ENCODE measurements around the gene MAP3K14.

Gene MAP3K14

DNA sequence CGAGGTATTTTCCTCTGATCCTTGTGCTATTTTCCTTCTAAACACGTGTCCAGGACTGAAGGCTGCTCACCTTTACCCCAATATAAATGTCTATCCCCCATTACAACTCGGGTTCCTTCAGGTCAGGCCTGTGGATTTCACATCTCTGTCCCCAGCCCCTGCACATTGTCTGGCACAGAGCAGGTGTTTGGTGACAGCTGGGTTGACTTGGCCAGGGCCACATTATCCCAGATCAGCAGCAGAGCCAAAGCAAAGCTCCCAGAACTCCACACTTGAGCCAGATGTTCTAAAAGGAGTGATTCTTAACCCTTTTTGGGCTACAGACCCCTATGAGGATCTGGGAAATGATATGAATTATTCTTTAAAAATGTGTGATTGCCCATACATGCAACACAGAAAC is 36.9 kb downstream of the MAP3K14 start:
- Histone ChIP-seq H2BK5ac (ENCODE audit: low read length) (no peak overlapping the region), H3K4me2 (ENCODE audit: low read length) (no peak overlapping the region), H3K27ac (ENCODE audit: low read depth, low read length) (no peak overlapping the region), H2BK120ac (ENCODE audit: low read depth, low read length) (no peak overlapping the region), H3K23ac (ENCODE audit: low read length) (no peak overlapping the region), H2BK15ac (replicated peaks; ENCODE audit: low read depth) (no peak overlapping the region), H4K5ac (ENCODE audit: low read length) (no peak overlapping the region), H3K79me1 (ENCODE audit: low read length) (no peaks in the 10 kb centered on the region), H3K56ac (ENCODE audit: low read length) (no peak overlapping the region), H4K8ac (ENCODE audit: low read depth, low read length) (no peak overlapping the region), H2AK5ac (ENCODE audit: low read length) (no peak overlapping the region), H3K4me1 (ENCODE audit: control insufficient read depth, low read depth, low read length) (no peaks in the 10 kb centered on the region), H3K36me3 (ENCODE audit: control insufficient read depth, insufficient read depth, low read length) (peaks cover 3% of the 10 kb centered on the region), H3K9ac (ENCODE audit: low read length) (no peak overlapping the region), H3K4ac (ENCODE audit: low read depth, low read length) (no peak overlapping the region), H3K18ac (ENCODE audit: low read length) (no peak overlapping the region), H3K4me3 (ENCODE audit: low read length) (no peak overlapping the region), H3K79me2 (ENCODE audit: control insufficient read depth, insufficient read depth, low read length) (no peaks in the 10 kb centered on the region), H3K27me3 (ENCODE audit: insufficient read depth, low read length, poor library complexity) (no peaks in the 10 kb centered on the region)
- no CpG with 5 or more reads among the region's 3 CpGs for WGBS (ENCODE audit: extremely low coverage, insufficient coverage, low lambda C conversion rate)
- DNase-seq, result no peak

GRCh38 chr17:45277992-45278391 is 38.8 kb downstream of the MAP3K14 start:
- Histone ChIP-seq H3K27ac (ENCODE audit: low read depth, low read length) (no peak overlapping the region), H2BK5ac (ENCODE audit: low read length) (no peak overlapping the region), H3K18ac (ENCODE audit: low read length) (no peak overlapping the region), H2BK120ac (ENCODE audit: low read depth, low read length) (no peak overlapping the region), H3K4me2 (ENCODE audit: low read length) (no peak overlapping the region), H3K9ac (ENCODE audit: low read length) (no peak overlapping the region), H3K36me3 (ENCODE audit: control insufficient read depth, insufficient read depth, low read length) (no peaks in the 10 kb centered on the region), H3K23ac (ENCODE audit: low read length) (no peak overlapping the region), H4K5ac (ENCODE audit: low read length) (no peak overlapping the region), H2AK5ac (ENCODE audit: low read length) (no peak overlapping the region), H3K4me3 (ENCODE audit: low read length) (no peak overlapping the region), H3K79me2 (ENCODE audit: control insufficient read depth, insufficient read depth, low read length) (no peaks in the 10 kb centered on the region), H3K56ac (ENCODE audit: low read length) (no peak overlapping the region), H2BK15ac (replicated peaks; ENCODE audit: low read depth) (no peak overlapping the region), H3K4ac (ENCODE audit: low read depth, low read length) (no peak overlapping the region), H4K8ac (ENCODE audit: low read depth, low read length) (no peak overlapping the region), H3K4me1 (ENCODE audit: control insufficient read depth, low read depth, low read length) (no peaks in the 10 kb centered on the region), H3K79me1 (ENCODE audit: low read length) (no peaks in the 10 kb centered on the region), H3K27me3 (ENCODE audit: insufficient read depth, low read length, poor library complexity) (no peaks in the 10 kb centered on the region)
- DNase-seq, result no peak
- WGBS (ENCODE audit: extremely low coverage, insufficient coverage, low lambda C conversion rate), result no CpG with 5 or more reads among the region's 7 CpGs

GRCh38 chr17:45277216-45277849 is 39.5 kb downstream of the MAP3K14 start:
- H2BK5ac ChIP-seq (ENCODE audit: low read length), result no peak overlapping the region
- H3K18ac ChIP-seq (ENCODE audit: low read length), result no peak overlapping the region
- no peaks in the 10 kb centered on the region for H3K4me1 ChIP-seq (ENCODE audit: control insufficient read depth, low read depth, low read length)
- no peaks in the 10 kb centered on the region for H3K36me3 ChIP-seq (ENCODE audit: control insufficient read depth, insufficient read depth, low read length)
- no peak overlapping the region for H3K4ac ChIP-seq (ENCODE audit: low read depth, low read length)
- no peak overlapping the region for H3K23ac ChIP-seq (ENCODE audit: low read length)
- H4K5ac ChIP-seq (ENCODE audit: low read length), result no peak overlapping the region
- H3K27ac ChIP-seq (ENCODE audit: low read depth, low read length), result no peak overlapping the region
- H3K9ac ChIP-seq (ENCODE audit: low read length), result peak overlapping the region; percentile 30
- H2AK5ac ChIP-seq (ENCODE audit: low read length), result no peak overlapping the region
- DNase-seq, result peak; percentile 96
- no peaks in the 10 kb centered on the region for H3K79me1 ChIP-seq (ENCODE audit: low read length)
- H3K4me3 ChIP-seq (ENCODE audit: low read length), result no peak overlapping the region
- no peak overlapping the region for H3K56ac ChIP-seq (ENCODE audit: low read length)
- no peak overlapping the region for H2BK15ac ChIP-seq (replicated peaks; ENCODE audit: low read depth)
- no peak overlapping the region for H3K4me2 ChIP-seq (ENCODE audit: low read length)
- WGBS (ENCODE audit: extremely low coverage, insufficient coverage, low lambda C conversion rate), result no CpG with 5 or more reads among the region's 16 CpGs
- H4K8ac ChIP-seq (ENCODE audit: low read depth, low read length), result no peak overlapping the region
- H3K79me2 ChIP-seq (ENCODE audit: control insufficient read depth, insufficient read depth, low read length), result no peaks in the 10 kb centered on the region
- no peaks in the 10 kb centered on the region for H3K27me3 ChIP-seq (ENCODE audit: insufficient read depth, low read length, poor library complexity)
- no peak overlapping the region for H2BK120ac ChIP-seq (ENCODE audit: low read depth, low read length)

DNA sequence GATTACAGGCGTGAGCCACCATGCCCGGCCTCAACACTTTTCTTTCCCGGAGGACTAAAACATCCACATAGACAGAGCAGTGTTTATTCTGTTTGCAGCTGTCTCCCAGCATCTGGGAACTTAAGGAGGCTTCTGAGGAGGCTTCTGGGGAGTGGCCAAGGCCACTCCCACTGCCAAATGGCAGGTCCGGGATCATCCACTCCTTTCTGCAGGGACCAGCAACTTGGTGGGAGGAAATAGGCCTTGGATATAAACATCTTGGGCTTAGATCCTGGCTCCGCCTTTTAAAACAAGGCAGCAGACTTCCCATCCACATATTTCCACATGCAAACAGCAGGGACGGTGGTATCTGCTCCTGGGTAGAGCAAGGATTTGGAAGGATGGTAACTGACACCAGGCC is 40.8 kb downstream of the MAP3K14 start:
- no CpG with 5 or more reads among the region's 6 CpGs for WGBS (ENCODE audit: extremely low coverage, insufficient coverage, low lambda C conversion rate)
- DNase-seq, result peak; percentile 41

DNA sequence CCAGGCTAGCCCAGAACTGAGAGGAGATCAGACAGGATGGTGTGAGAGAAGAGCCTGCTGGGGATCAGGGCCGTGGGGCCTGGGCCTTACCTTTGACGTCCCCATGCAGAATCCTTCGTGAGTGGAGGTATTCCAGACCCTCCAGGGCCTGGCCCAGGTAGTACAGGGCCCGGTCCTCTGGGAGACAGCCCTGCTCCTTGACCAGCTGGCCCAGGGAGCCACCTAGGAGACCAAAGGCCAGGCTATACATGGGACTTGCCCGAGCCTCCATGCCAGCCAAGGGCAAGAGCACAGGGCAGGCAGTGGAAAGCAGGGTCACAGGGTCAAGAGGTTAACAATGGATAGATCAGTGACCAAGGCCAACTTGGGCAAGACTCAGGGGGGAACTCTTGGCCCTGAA is 42.8 kb downstream of the MAP3K14 start:
- H3K27ac ChIP-seq (ENCODE audit: low read depth, low read length), result no peak overlapping the region
- H3K23ac ChIP-seq (ENCODE audit: low read length), result no peak overlapping the region
- H3K4me1 ChIP-seq (ENCODE audit: control insufficient read depth, low read depth, low read length), result no peaks in the 10 kb centered on the region
- H2BK120ac ChIP-seq (ENCODE audit: low read depth, low read length), result no peak overlapping the region
- no peak for DNase-seq
- H3K56ac ChIP-seq (ENCODE audit: low read length), result no peak overlapping the region
- H3K27me3 ChIP-seq (ENCODE audit: insufficient read depth, low read length, poor library complexity), result no peaks in the 10 kb centered on the region
- H2BK15ac ChIP-seq (replicated peaks; ENCODE audit: low read depth), result no peak overlapping the region
- H3K4me2 ChIP-seq (ENCODE audit: low read length), result no peak overlapping the region
- peaks cover 4% of the 10 kb centered on the region for H3K36me3 ChIP-seq (ENCODE audit: control insufficient read depth, insufficient read depth, low read length)
- H3K4me3 ChIP-seq (ENCODE audit: low read length), result no peak overlapping the region
- no CpG with 5 or more reads among the region's 5 CpGs for WGBS (ENCODE audit: extremely low coverage, insufficient coverage, low lambda C conversion rate)
- H2BK5ac ChIP-seq (ENCODE audit: low read length), result no peak overlapping the region
- no peak overlapping the region for H3K18ac ChIP-seq (ENCODE audit: low read length)
- no peaks in the 10 kb centered on the region for H3K79me2 ChIP-seq (ENCODE audit: control insufficient read depth, insufficient read depth, low read length)
- H3K79me1 ChIP-seq (ENCODE audit: low read length), result no peaks in the 10 kb centered on the region
- H4K8ac ChIP-seq (ENCODE audit: low read depth, low read length), result no peak overlapping the region
- H4K5ac ChIP-seq (ENCODE audit: low read length), result no peak overlapping the region
- H2AK5ac ChIP-seq (ENCODE audit: low read length), result no peak overlapping the region
- no peak overlapping the region for H3K4ac ChIP-seq (ENCODE audit: low read depth, low read length)
- H3K9ac ChIP-seq (ENCODE audit: low read length), result no peak overlapping the region

More for the DNA sequence above, 40.8 kb downstream of the MAP3K14 start:
- Histone ChIP-seq H4K5ac (ENCODE audit: low read length) (no peak overlapping the region), H3K4ac (ENCODE audit: low read depth, low read length) (no peak overlapping the region), H3K9ac (ENCODE audit: low read length) (no peak overlapping the region), H3K18ac (ENCODE audit: low read length) (no peak overlapping the region), H3K4me3 (ENCODE audit: low read length) (no peak overlapping the region), H2BK5ac (ENCODE audit: low read length) (no peak overlapping the region), H3K36me3 (ENCODE audit: control insufficient read depth, insufficient read depth, low read length) (no peaks in the 10 kb centered on the region), H2BK15ac (replicated peaks; ENCODE audit: low read depth) (no peak overlapping the region), H2BK120ac (ENCODE audit: low read depth, low read length) (no peak overlapping the region), H2AK5ac (ENCODE audit: low read length) (no peak overlapping the region), H3K4me2 (ENCODE audit: low read length) (no peak overlapping the region), H3K27me3 (ENCODE audit: insufficient read depth, low read length, poor library complexity) (no peaks in the 10 kb centered on the region), H3K23ac (ENCODE audit: low read length) (no peak overlapping the region), H4K8ac (ENCODE audit: low read depth, low read length) (no peak overlapping the region), H3K27ac (ENCODE audit: low read depth, low read length) (no peak overlapping the region), H3K4me1 (ENCODE audit: control insufficient read depth, low read depth, low read length) (no peaks in the 10 kb centered on the region), H3K79me1 (ENCODE audit: low read length) (no peaks in the 10 kb centered on the region), H3K79me2 (ENCODE audit: control insufficient read depth, insufficient read depth, low read length) (no peaks in the 10 kb centered on the region), H3K56ac (ENCODE audit: low read length) (no peak overlapping the region)

DNA sequence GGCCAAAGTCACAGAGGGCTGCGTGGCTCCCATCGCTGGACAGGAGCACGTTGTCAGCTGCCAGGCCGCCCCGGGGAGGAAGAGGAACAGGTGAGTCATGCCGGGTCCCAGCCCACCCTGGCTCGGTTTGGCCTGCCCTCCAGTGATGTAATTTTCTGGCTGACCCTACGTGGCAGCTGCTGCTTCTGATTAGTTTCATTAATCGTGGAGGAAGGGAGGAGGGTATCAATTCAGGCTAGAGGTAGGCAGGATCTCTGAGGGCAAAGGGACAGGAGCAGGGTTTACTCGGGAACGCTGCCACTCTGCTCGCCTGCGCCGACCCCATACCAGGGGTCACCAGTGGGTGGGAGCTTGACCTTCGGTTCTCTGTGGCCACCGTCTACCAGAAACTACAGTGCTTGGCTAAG is 43.3 kb downstream of the MAP3K14 start:
- no CpG with 5 or more reads among the region's 16 CpGs for WGBS (ENCODE audit: extremely low coverage, insufficient coverage, low lambda C conversion rate)
- Histone ChIP-seq H3K36me3 (ENCODE audit: control insufficient read depth, insufficient read depth, low read length) (peaks cover 5% of the 10 kb centered on the region), H3K4me1 (ENCODE audit: control insufficient read depth, low read depth, low read length) (no peaks in the 10 kb centered on the region)

More for the DNA sequence above, 43.3 kb downstream of the MAP3K14 start:
- Histone ChIP-seq H3K4me3 (ENCODE audit: low read length) (no peak overlapping the region), H3K79me1 (ENCODE audit: low read length) (no peaks in the 10 kb centered on the region), H2BK120ac (ENCODE audit: low read depth, low read length) (no peak overlapping the region), H3K27me3 (ENCODE audit: insufficient read depth, low read length, poor library complexity) (no peaks in the 10 kb centered on the region), H3K23ac (ENCODE audit: low read length) (no peak overlapping the region), H2BK15ac (replicated peaks; ENCODE audit: low read depth) (no peak overlapping the region), H3K4ac (ENCODE audit: low read depth, low read length) (no peak overlapping the region), H4K8ac (ENCODE audit: low read depth, low read length) (no peak overlapping the region), H2AK5ac (ENCODE audit: low read length) (no peak overlapping the region), H3K56ac (ENCODE audit: low read length) (no peak overlapping the region), H3K79me2 (ENCODE audit: control insufficient read depth, insufficient read depth, low read length) (no peaks in the 10 kb centered on the region), H3K9ac (ENCODE audit: low read length) (no peak overlapping the region), H3K27ac (ENCODE audit: low read depth, low read length) (no peak overlapping the region), H4K5ac (ENCODE audit: low read length) (no peak overlapping the region), H3K18ac (ENCODE audit: low read length) (no peak overlapping the region), H3K4me2 (ENCODE audit: low read length) (no peak overlapping the region), H2BK5ac (ENCODE audit: low read length) (no peak overlapping the region)
- DNase-seq, result no peak

Data from mesendoderm (in vitro differentiated cells).